Measurements from ENCODE around the gene UBA6. TPM values are rescaled to one million over a fixed set of nuclear protein-coding genes. Genes with fewer than 3 reads are reported as not detected.
A peak's percentile ranks its signal among the peaks of the same experiment; 100 is the strongest.

UBA6 gene
- 81.1 to 88.6 TPM (median 82.3 TPM) in 3 replicates for total RNA-seq

- Mint-ChIP-seq H3K4me1 (peaks cover 32% of the 10 kb centered on the region), H3K4me3 (peak within 1 kb of the TSS; percentile 96), H3K36me3 (peaks cover 10% of the 10 kb centered on the region), H3K9me3 (peaks cover 4% of the 10 kb centered on the region), H3K27me3 (ENCODE audit: low read depth) (no peaks in the 10 kb centered on the region), H3K27ac (peak within 1 kb of the TSS; percentile 98)
- peak; percentile 88 to 93 for DNase-seq (ENCODE audit: low spot score in 2 of 2, unreplicated experiment in 2 of 2)
- TF ChIP-seq, protein P1, sequence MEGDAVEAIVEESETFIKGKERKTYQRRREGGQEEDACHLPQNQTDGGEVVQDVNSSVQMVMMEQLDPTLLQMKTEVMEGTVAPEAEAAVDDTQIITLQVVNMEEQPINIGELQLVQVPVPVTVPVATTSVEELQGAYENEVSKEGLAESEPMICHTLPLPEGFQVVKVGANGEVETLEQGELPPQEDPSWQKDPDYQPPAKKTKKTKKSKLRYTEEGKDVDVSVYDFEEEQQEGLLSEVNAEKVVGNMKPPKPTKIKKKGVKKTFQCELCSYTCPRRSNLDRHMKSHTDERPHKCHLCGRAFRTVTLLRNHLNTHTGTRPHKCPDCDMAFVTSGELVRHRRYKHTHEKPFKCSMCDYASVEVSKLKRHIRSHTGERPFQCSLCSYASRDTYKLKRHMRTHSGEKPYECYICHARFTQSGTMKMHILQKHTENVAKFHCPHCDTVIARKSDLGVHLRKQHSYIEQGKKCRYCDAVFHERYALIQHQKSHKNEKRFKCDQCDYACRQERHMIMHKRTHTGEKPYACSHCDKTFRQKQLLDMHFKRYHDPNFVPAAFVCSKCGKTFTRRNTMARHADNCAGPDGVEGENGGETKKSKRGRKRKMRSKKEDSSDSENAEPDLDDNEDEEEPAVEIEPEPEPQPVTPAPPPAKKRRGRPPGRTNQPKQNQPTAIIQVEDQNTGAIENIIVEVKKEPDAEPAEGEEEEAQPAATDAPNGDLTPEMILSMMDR (IDR thresholded peaks at IDR 0.05; ENCODE audit: unreplicated experiment), result peak; percentile 37
These were observed at the start of gene UBA6 for GRCh38 chr4:67700738-67701516. TSS of gene UBA6 (minus strand) at chr4:67701155. CDS start at chr4:67701119, 36 bp downstream.

GRCh38 chr4:67750691-67751090 lies 49.7 kb upstream of the UBA6 start:
- TF ChIP-seq, protein P1 (IDR thresholded peaks at IDR 0.05; ENCODE audit: unreplicated experiment), result no peak
- no peaks in the 10 kb centered on the region for H3K27me3 Mint-ChIP-seq (ENCODE audit: low read depth)
- no peaks in the 10 kb centered on the region for H3K9me3 Mint-ChIP-seq
- H3K27ac Mint-ChIP-seq, result no peak overlapping the region
- H3K36me3 Mint-ChIP-seq, result no peaks in the 10 kb centered on the region
- DNase-seq (ENCODE audit: low spot score in 2 of 2, unreplicated experiment in 2 of 2), result no peak
- H3K4me1 Mint-ChIP-seq, result peaks cover 5% of the 10 kb centered on the region
- H3K4me3 Mint-ChIP-seq, result no peak overlapping the region

- no peak overlapping the region for H3K4me3 Mint-ChIP-seq
- H3K36me3 Mint-ChIP-seq, result no peaks in the 10 kb centered on the region
- H3K27me3 Mint-ChIP-seq (ENCODE audit: low read depth), result no peaks in the 10 kb centered on the region
- DNase-seq (ENCODE audit: low spot score in 2 of 2, unreplicated experiment in 2 of 2), result no peak
- peaks cover 5% of the 10 kb centered on the region for H3K4me1 Mint-ChIP-seq
- TF ChIP-seq, protein P1 (IDR thresholded peaks at IDR 0.05; ENCODE audit: unreplicated experiment), result no peak
- H3K27ac Mint-ChIP-seq, result no peak overlapping the region
- no peaks in the 10 kb centered on the region for H3K9me3 Mint-ChIP-seq
These were observed 48.3 kb upstream of the UBA6 start for GRCh38 chr4:67749286-67749685.

DNA sequence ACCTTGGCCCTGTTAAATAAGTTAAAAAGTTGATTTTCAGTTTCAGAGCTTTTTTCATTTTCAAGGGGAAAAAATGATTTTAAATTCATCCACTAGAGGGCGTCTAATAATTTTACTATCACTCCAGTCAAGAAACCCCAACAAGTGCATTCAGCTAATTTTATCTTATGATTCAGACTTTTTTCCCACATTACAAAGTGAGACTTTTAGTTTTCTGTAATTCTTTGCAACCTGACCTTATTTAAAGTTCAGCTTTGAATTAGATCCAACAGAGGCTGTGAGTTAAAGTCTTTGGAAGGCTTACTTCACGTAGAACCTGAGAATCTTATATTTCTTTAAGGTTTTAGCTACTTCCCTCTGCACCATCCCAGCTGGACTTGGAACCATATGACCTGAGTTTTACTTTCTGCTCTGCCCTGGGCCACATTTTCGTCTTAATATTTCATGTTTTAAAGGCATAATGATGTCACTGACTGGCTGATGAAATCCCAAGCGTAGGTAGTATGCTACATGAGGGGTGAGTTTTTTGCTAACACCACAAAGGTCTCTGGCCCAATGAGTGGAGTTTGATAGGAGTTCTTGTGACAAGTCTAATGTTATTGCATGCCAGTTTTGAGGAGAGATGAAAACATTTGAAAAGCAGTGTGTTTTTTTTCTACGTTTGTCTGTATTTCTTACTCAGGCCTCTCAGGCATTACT lies 46.0 kb upstream of the UBA6 start:
- Mint-ChIP-seq H3K9me3 (peaks cover 3% of the 10 kb centered on the region), H3K27me3 (ENCODE audit: low read depth) (no peaks in the 10 kb centered on the region), H3K27ac (no peak overlapping the region), H3K36me3 (no peaks in the 10 kb centered on the region), H3K4me3 (no peak overlapping the region), H3K4me1 (no peaks in the 10 kb centered on the region)
- no peak for DNase-seq (ENCODE audit: low spot score in 2 of 2, unreplicated experiment in 2 of 2)
- TF ChIP-seq, protein P1 (IDR thresholded peaks at IDR 0.05; ENCODE audit: unreplicated experiment), result peak; percentile 96

GRCh38 chr4:67744561-67745283 lies 43.8 kb upstream of the UBA6 start:
- TF ChIP-seq, protein P1 (IDR thresholded peaks at IDR 0.05; ENCODE audit: unreplicated experiment), result no peak
- Mint-ChIP-seq H3K27me3 (ENCODE audit: low read depth) (no peaks in the 10 kb centered on the region), H3K36me3 (no peaks in the 10 kb centered on the region), H3K9me3 (peaks cover 6% of the 10 kb centered on the region), H3K4me1 (no peaks in the 10 kb centered on the region), H3K4me3 (no peak overlapping the region), H3K27ac (no peak overlapping the region)
- DNase-seq (ENCODE audit: low spot score in 2 of 2, unreplicated experiment in 2 of 2), result no peak
